HG03521 (cell line): Measurements from ENCODE around the gene LMCD1.

Source experiments
- ATAC-seq: cut with Tn5 transposase; IDR thresholded peaks from one replicate; pipeline ENCODE4 v1.9.1; 2021; ENCODE audit warnings: mild to moderate bottlenecking, moderate library complexity; ENCODE audit not compliant: unreplicated experiment

LMCD1 gene

GRCh38 chr3:8503871-8504610 lies 2.4 kb downstream of the LMCD1 start:
- ATAC-seq: no peak

- no peak for ATAC-seq
Measured at GRCh38 chr3:8504611-8504973, 3.0 kb downstream of the LMCD1 start.

DNA sequence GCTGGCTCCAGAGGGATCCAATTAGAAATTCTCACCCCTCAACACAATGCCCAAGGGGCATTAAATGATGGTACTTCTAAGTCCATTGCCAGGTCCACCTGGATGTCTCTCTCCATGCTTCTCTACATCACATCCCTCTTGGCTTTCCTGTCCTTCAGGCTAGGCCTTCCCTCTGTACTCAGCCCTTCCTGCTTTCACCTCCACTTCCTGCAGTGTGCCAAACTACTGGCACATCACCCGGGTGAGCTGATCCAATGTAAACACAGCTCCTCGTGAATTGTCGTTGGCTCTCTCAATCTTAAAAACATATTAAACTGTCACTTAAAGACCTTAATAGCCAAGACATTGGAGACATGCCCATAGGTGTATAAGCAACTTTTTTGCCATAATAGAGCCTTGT lies 4.0 kb downstream of the LMCD1 start:
- no peak for ATAC-seq

DNA sequence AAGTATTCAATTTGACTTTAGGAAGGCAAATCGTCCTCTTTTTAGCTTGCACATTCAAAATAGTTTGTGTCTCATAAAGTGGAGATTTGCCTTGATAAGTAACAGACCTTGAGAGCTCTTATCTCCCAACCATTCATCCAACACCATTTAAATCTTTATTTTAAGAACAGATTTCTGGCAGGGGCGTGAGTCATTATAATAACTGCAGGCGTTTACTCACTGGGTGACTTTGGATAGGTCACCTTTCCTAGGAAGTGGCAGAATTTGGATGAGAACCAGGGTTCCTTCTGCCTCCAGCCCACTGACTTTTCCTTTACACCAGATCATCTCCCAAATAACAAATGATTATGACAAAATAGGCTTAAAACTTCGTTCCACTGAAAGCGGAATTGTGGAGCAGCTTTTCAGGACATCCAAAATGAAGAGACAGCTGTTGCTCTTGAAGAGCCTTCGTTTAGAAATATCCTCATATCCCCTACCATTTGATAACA lies 5.0 kb downstream of the LMCD1 start:
- ATAC-seq: no peak

GRCh38 chr3:8507496-8507895 lies 5.9 kb downstream of the LMCD1 start:
- ATAC-seq: no peak

DNA sequence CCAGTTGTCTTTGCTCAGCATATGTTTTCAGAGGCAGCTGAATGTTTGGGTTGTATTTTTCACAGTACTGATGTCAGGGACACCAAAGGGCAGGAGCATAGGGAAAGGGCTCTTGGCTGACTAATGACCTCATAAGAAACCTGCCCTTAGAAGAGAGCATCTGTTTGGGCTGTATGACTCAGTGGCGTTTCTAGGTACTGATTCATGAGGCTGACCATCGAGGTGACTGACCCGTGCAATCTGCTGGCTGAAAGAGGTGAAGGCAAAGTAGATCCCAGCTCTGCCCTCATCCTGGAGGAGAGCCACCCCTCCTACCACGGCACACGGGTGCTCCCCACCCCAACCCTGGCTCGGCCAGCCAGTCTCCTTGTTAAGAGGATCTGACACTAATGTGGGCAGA lies 8.3 kb downstream of the LMCD1 start:
- ATAC-seq: no peak

GRCh38 chr3:8512234-8512633 lies 10.6 kb downstream of the LMCD1 start:
- no peak for ATAC-seq

DNA sequence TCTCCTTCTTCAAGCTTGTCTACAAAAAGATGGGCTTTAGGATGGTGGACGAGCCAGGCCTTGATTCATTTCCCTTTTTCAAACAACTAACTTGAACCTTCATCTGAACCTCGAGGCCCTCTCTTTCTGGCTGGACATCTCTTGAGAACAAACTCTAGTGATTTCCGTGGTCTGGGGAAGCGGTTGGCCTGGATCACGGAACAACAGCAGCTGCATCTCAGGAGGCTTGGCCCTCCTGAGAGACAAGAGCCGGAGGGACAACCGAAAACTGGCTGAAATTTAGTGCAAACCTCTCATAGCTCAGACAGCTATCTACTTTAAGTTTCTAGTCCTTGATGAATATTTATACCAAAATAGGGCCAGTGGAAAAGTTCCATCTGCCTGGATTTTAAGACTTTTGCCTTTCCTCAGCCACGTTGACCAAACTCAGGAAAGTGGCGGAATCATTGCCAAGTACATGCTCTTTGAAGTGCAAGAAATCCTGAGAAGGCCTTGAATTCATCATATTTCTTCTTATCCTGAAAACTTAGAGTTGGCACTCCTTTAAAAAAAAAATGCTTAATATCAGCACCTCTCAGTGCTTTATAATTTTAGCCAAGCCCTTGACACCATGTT lies 14.5 kb downstream of the LMCD1 start:
- ATAC-seq: no peak

DNA sequence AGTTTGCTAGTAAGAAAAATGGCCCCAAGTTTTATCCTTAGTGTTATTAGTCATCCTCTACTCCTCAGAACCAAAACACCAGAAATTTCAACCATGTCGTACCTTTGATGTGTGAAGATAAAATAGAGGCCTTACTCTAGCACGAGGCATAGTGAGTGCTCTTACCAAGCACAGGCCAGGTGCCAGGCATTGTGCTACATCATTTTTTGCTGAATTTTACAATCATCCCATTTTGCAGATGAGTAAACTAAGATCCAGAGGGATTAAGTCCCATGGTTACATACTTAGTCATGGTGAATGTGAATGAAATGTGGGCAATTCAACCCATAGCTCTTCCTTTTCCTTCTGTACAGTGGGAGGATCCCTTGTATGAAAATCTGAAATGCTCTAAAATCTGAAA lies 15.2 kb downstream of the LMCD1 start:
- ATAC-seq: no peak

DNA sequence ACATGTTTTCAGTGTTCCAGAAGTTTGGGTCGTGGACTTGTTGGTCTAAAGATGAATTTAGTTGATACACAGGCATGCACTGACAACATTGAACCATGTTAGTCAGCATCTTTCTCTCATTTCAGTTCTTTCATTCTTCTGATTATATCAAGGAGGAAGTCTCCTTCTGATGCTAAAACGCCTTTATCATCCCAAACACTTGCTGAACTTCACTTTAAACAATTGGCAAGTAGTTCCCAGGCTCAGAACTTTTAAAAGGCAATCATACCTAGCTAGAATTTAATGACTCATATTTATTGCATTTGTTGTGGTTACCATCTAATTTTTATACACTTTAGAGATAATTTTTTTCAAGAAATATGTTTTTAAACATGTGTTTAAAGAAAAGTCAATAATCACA lies 15.9 kb downstream of the LMCD1 start:
- no peak for ATAC-seq

DNA sequence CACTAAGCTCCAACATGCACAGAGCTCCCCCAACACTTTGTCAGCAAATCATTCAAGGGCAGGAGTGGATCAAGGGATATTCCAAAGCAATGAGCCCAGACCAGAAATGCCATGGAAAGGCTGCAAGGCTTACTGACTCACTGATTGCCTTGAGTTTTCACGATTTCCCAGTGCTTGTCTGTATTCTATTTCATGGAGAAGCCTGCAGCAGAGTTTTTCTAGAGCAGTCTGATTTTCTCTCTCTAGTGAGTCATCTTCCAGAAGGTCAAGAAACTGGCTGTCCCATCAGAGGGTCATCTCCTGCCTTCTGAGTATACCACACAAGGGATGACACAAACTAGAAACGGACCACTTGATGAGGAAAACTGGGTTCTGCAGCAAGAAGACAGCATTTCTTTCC lies 16.5 kb downstream of the LMCD1 start:
- ATAC-seq: no peak

- ATAC-seq: no peak
Measured at GRCh38 chr3:8519156-8519555, 17.5 kb downstream of the LMCD1 start.

DNA sequence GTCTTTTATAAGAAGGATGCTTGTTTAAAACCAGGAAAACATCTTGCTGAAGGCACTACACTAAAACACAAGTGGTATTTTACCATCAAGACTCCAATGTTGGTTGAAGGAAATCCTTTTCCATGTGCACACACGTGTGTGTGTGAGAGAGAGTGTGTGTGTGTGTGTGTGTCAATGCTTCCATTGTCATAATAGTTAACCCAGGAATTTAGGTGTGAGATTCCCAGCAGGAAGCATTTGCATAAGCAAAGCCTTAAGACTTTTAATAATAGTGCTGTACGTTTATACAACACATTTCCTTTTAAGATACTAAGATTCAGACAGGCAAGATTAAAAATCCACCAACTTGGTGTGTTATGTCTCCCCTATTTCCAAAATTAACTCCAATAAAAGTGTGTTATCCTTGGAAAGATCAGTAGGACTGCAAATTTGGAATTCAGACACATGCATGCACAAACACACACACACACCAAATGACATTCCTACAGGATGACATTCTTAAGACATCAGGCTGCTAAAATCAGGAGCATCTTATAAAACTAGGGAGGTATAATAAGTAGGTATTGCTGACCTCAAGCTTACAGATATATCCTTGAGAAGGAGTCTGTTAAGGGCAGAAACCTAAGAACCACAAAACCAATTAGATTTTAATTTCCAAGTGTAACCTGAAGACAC lies 18.3 kb downstream of the LMCD1 start:
- ATAC-seq: no peak

DNA sequence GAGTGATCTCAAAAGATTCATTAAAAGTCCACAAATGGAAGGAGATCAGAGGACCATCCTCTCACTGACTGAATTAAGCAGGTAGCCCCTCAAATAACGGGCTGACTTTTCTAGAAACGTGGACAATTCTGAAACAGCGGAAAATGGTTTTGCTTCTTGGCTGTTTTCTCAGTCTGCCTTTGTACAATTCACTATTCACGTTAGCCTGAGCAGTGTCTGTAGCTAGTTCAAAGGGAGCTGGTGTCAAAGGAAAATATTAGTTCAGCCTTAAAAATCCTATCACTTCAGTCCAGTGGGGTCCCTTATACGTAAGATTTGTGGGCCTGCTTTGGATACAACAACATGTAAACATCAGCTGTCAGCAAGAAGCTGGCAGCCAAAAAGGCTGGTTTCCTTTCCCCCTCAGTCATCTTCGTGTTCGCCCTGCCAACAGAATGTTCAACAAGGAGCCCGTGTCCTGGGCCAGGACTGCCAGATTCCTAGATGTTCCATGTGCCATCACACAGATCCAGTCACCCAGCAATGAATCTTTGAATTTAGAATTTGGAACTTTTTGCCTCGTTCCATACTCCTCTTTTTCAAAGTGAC lies 19.3 kb downstream of the LMCD1 start:
- no peak for ATAC-seq

DNA sequence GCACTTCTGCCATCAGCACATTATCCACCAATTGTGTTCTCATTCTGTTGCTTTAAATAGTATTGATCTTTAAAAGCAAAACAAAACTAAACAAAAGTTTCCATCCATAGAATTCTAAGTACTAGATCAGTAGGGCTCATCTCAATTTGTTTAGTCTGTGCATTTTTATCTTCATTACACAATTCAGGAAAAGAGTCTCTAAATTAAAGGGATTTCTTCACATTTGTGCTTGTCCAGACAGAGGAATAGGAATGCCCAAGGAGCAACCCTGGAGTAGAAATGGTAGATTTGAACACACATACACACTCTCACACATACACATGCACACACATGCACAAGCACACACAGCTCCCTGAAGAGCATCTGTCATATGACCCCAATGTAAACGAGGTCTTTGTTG lies 21.4 kb downstream of the LMCD1 start:
- ATAC-seq: no peak

DNA sequence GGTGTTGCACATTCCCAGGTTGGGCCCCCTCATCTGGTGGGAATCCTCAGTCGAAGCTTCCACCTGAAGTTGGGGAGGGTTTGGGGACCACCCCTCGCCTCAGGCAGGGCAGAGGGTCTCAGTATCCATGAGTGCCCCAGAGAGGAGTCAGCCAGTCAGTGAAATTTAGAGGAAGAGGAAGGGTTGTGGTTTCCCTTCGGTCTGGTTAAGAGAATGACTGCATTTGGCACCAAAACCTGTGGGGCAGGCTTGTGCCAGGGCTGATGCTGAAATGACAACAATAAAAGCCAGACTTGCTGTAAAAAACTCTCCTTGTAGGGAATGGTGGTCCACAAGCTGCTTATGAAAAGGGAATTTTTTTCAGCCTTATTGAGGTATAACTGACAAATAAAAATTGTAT lies 22.6 kb downstream of the LMCD1 start:
- no peak for ATAC-seq

DNA sequence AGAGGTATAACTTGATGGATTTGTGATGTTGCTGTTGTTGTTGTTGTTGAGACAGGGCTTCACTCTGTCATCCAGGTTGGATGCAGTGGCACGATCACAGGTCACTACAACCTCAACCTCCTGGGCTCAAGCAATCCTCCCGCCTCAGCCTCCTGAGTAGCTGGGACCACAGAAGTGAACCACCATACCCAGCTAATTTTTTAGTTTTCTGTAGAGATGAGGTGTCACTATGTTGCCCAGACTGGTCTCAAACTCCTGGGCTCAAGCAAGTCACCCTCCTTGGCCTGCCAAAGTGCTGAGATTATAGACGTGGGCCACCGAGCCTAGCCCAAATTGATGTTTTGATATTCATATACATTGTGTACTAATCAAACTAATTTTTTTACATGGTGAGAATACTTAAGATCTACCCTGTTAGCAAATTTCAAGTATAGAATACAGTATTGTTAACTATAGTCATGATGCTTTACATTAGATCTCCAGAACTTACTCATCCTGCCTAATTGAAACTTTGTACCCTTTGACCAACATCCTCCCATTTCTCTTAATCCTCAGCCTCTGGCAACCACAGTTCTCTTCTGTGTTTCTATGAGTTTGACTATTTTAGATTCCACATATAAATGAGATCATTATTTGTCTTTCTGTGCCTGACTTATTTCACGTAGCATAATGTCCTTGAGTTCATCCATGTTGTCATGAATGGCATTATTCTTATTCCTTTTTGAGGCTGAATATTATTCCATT lies 23.2 kb downstream of the LMCD1 start:
- no peak for ATAC-seq

DNA sequence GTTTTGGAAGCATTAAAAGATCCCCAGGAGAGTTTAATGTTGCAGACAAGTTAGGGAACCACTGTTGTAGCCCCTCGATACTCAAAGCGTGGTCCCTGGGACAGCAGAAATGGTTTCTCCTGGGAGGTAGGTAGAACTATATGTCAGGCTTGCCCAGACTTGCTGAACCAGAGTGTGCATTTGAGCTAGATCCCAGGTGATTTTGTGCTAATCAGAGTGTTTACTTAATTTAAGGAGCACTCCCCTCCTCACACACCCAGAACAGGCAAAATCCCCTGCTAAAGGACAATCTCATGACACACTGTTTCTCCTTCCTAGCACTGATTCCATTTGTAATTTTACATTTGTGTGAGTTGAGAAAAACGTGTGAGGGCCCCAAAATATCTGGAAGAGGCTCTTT lies 24.3 kb downstream of the LMCD1 start:
- ATAC-seq: no peak

DNA sequence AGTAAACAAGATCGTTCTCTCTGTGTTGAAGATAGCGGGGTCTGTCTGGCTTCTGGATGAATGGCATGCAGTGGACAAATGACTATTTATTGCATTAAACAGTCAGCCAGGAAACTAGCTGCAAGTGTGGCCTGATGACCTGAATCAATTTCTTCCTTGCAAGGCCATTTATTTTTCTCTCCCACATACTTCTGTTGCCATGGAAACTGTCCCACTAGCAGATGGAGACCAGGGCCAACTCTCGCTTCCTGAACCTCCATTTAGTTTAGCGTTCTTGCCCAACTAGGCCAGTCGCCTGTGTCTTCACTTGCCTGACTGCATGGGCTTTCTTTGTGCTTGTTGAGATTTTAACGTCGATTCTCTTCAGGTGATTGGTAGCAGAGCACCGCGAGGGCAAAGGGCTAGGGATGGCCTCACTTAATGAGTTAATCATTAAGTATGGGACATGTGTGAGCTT lies 27.6 kb downstream of the LMCD1 start:
- no peak for ATAC-seq

- ATAC-seq: no peak
Measured at GRCh38 chr3:8529738-8530525, 28.3 kb downstream of the LMCD1 start.
